Stimulated activated CD8-positive, alpha-beta memory T cell treated with anti-CD3 and anti-CD28 coated beads, Interleukin-2, amount 100 ng/mL, for 48 hours (primary cell): ENCODE data around the gene FGD5.

Experiments
- DNase-seq, 2 donors: peaks; one replicate each; pipeline ENCODE4 v3.0.0-alpha.2; 2020; ENCODE audit warnings: low read depth in 2 of 2

The FGD5 gene

GRCh38 chr3:14787630-14788029, 31.1 kb upstream of the FGD5 start:
- no peak for DNase-seq

- DNase-seq, result no peak
These were observed 30.1 kb upstream of the FGD5 start for GRCh38 chr3:14788644-14789043.

GRCh38 chr3:14789221-14789620, 29.5 kb upstream of the FGD5 start:
- no peak for DNase-seq

GRCh38 chr3:14789640-14790285, 29.0 kb upstream of the FGD5 start:
- no peak for DNase-seq

- DNase-seq, result peak; percentile 39 to 44
These were observed 27.3 kb upstream of the FGD5 start for GRCh38 chr3:14791343-14791945.

- DNase-seq, result no peak
These were observed 26.1 kb upstream of the FGD5 start for GRCh38 chr3:14792691-14793121.

- no peak for DNase-seq
These were observed 25.5 kb upstream of the FGD5 start for GRCh38 chr3:14793126-14793857.

- no peak for DNase-seq
These were observed 24.9 kb upstream of the FGD5 start for GRCh38 chr3:14793858-14794234.

GRCh38 chr3:14794435-14794834, 24.3 kb upstream of the FGD5 start:
- no peak for DNase-seq

- no peak for DNase-seq
These were observed 22.8 kb upstream of the FGD5 start for GRCh38 chr3:14795996-14796395.

GRCh38 chr3:14796403-14797077, 22.2 kb upstream of the FGD5 start:
- DNase-seq, result no peak

- no peak for DNase-seq
These were observed 21.0 kb upstream of the FGD5 start for GRCh38 chr3:14797731-14798130.

GRCh38 chr3:14798231-14798630, 20.5 kb upstream of the FGD5 start:
- DNase-seq, result no peak

- no peak for DNase-seq
These were observed 19.6 kb upstream of the FGD5 start for GRCh38 chr3:14799146-14799545.

- no peak for DNase-seq
These were observed 17.7 kb upstream of the FGD5 start for GRCh38 chr3:14801031-14801430.

- no peak for DNase-seq
These were observed 16.9 kb upstream of the FGD5 start for GRCh38 chr3:14801668-14802380.

- no peak for DNase-seq
These were observed 16.4 kb upstream of the FGD5 start for GRCh38 chr3:14802381-14802731.

- DNase-seq, result no peak
These were observed 15.4 kb upstream of the FGD5 start for GRCh38 chr3:14803101-14803980.

- DNase-seq, result no peak
These were observed 14.6 kb upstream of the FGD5 start for GRCh38 chr3:14803981-14804834.
